Glutamatergic neuron (in vitro differentiated cells): ENCODE results near the gene HEXIM1. TPM values are rescaled to one million over a fixed set of nuclear protein-coding genes. Genes with fewer than 3 reads are reported as not detected.

Experiments
- DNase-seq: peaks from one replicate; pipeline ENCODE4 v3.0.0; 2022
- H3K27ac Mint-ChIP-seq: one replicate; pipeline ENCODE4 v1.8.0; 2020; ENCODE audit warnings: mild to moderate bottlenecking, mixed read lengths, inconsistent platforms; ENCODE audit not compliant: unreplicated experiment
- H3K27me3 Mint-ChIP-seq: one replicate; pipeline ENCODE4 v1.8.0; 2020; ENCODE audit warnings: mild to moderate bottlenecking, moderate library complexity, mixed read lengths, inconsistent platforms; ENCODE audit not compliant: unreplicated experiment
- H3K36me3 Mint-ChIP-seq: one replicate; pipeline ENCODE4 v1.8.0; 2020; ENCODE audit warnings: mild to moderate bottlenecking, mixed read lengths, inconsistent platforms; ENCODE audit not compliant: unreplicated experiment
- H3K4me1 Mint-ChIP-seq: one replicate; pipeline ENCODE4 v1.8.0; 2020; ENCODE audit warnings: mild to moderate bottlenecking, low read depth, mixed read lengths, inconsistent platforms; ENCODE audit not compliant: unreplicated experiment
- H3K4me3 Mint-ChIP-seq: one replicate; pipeline ENCODE4 v1.8.0; 2020; ENCODE audit warnings: mild to moderate bottlenecking, mixed read lengths, inconsistent platforms; ENCODE audit not compliant: unreplicated experiment
- H3K9me3 Mint-ChIP-seq: one replicate; pipeline ENCODE4 v1.8.0; 2020; ENCODE audit warnings: mild to moderate bottlenecking, moderate library complexity, mixed read lengths, inconsistent platforms; ENCODE audit not compliant: unreplicated experiment
- long read RNA-seq: library from polyadenylated mRNA; unstranded; transcript quantifications from one replicate; pipeline ENCODE4 v2.0.0, GENCODE V29; 2020; ENCODE audit not compliant: unreplicated experiment
- total RNA-seq: library from RNA; stranded (reverse); fragmentation: NEBNext Ultra II Directional; extraction: Animal tissue kit (Norgen Biotek cat#: 25700); gene quantifications from one replicate; pipeline ENCODE4 v1.2.1, GENCODE V29; 2021; ENCODE audit not compliant: unreplicated experiment
- TF ChIP-seq, protein P1 (sequence below): fragments of 200-600 bp; sonication (generic); IDR thresholded peaks from one replicate; pipeline ENCODE4 v1.5.0; 2021; ENCODE audit not compliant: partially characterized antibody, unreplicated experiment

The HEXIM1 gene, protein sequence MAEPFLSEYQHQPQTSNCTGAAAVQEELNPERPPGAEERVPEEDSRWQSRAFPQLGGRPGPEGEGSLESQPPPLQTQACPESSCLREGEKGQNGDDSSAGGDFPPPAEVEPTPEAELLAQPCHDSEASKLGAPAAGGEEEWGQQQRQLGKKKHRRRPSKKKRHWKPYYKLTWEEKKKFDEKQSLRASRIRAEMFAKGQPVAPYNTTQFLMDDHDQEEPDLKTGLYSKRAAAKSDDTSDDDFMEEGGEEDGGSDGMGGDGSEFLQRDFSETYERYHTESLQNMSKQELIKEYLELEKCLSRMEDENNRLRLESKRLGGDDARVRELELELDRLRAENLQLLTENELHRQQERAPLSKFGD
- 13.0 TPM for total RNA-seq
- long read RNA-seq = 0 reads

DNA sequence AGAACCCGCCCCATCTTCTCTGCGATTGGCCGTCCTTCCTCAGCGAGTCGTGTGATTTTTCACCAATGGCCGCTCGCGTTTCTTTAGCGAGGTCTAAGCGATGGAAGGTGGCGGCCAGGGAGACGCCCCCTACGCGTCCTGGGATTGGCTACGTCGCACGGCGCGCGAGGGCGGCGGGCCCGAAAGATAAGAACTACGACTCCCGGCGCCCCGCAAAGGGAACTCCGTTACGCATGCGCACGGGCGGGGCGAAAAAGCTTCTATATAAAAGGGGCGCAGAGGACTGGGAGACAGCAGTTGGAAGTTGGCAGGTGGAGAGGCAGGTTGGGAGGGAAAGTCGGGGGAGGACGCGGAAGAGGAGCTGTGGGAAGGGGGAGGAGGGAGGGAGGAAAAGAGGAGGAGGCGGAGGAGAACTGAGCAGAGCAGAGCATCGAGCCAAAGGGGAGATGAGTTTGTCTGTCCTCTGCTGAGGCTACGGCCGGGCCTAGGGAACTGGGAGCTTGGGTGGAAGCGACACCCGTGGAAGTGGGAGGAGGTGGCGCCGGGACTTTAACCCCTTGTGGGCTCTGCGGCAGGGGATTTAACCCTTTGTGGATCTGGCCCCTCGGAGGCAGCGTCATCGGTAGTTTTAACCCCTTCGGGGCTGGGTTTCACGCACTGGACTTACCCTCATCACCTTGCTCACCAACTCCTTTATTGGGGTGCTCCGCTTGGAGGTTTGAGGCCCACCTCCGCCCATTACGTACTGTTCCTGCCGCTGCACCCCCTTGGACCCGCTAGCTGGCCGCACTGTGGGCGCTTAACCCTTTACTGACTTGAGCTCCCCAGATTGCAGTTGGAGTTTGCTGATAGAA, at the start of gene HEXIM1:
HEXIM1 (plus strand) TSS at position 293 of the 854 bp plus-strand sequence. CDS start 716 bp downstream, outside the sequence.
- Mint-ChIP-seq H3K9me3 (peaks cover 16% of the 10 kb centered on the region), H3K27me3 (peaks cover 8% of the 10 kb centered on the region), H3K27ac (peak within 1 kb of the TSS; percentile 100), H3K4me1 (peaks cover 16% of the 10 kb centered on the region), H3K36me3 (no peaks in the 10 kb centered on the region), H3K4me3 (peak within 1 kb of the TSS; percentile 98)
- peak; percentile 98 for DNase-seq
- TF ChIP-seq, protein P1, sequence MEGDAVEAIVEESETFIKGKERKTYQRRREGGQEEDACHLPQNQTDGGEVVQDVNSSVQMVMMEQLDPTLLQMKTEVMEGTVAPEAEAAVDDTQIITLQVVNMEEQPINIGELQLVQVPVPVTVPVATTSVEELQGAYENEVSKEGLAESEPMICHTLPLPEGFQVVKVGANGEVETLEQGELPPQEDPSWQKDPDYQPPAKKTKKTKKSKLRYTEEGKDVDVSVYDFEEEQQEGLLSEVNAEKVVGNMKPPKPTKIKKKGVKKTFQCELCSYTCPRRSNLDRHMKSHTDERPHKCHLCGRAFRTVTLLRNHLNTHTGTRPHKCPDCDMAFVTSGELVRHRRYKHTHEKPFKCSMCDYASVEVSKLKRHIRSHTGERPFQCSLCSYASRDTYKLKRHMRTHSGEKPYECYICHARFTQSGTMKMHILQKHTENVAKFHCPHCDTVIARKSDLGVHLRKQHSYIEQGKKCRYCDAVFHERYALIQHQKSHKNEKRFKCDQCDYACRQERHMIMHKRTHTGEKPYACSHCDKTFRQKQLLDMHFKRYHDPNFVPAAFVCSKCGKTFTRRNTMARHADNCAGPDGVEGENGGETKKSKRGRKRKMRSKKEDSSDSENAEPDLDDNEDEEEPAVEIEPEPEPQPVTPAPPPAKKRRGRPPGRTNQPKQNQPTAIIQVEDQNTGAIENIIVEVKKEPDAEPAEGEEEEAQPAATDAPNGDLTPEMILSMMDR = no peak

DNA sequence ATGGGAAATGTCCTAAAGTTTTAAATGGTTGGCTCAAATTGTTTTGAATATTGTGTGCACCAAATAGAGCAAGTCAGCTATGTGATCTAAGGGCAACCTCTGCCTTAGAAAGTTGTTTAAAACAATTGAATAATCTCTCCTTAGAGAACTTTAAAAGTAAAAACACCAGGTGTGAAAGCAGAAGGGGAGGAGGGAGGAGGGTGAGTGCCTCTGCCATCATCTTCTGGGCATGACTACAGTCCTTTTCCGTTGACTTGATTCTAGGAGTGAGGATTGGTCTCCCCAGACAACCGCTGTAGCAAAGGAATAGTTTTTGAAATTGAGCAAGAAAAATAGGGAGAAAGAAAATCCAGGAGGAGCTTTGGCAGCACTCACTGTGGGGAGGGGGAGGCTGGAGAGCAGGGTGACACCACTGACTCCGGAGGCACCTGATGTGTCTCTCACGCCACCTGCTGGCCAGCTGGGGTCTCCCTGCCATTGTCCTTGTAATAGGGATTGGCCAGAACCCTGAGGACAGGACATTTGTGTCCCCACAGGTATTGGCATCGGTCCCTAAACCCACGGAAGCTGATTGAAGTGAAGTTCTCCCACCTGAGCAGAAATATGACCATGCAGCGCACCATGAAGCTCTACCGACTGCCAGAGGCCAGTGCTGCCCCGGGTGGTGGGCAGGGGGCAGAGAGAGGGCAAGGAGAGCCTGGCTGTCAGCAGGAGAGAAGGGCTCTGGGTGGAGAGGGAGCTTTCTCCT, 49.2 kb upstream of the HEXIM1 start:
- Mint-ChIP-seq H3K36me3 (no peaks in the 10 kb centered on the region), H3K9me3 (no peaks in the 10 kb centered on the region), H3K27me3 (no peaks in the 10 kb centered on the region), H3K27ac (no peak overlapping the region), H3K4me1 (peaks cover 14% of the 10 kb centered on the region), H3K4me3 (no peak overlapping the region)
- TF ChIP-seq, protein P1 = peak; percentile 84
- peak; percentile 95 for DNase-seq

DNA sequence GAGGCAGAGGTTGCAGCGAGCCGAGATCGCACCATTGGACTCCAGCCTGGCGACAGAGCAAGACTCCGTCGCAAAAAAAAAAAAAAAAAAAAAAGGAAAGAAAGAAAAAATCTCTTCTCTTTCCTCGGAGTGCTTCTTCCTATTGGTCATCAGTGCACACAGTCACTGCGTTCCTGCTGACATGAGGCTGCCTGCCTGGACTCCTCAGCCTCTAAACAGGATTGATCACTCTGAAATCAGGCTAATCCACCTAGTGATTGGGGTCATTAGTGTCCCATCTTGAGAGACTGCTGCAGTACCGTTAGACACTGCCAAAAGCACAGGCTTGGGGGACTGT, 46.8 kb upstream of the HEXIM1 start:
- Mint-ChIP-seq H3K27ac (no peak overlapping the region), H3K4me3 (peak overlapping the region; percentile 46), H3K36me3 (no peaks in the 10 kb centered on the region), H3K4me1 (peaks cover 14% of the 10 kb centered on the region), H3K9me3 (no peaks in the 10 kb centered on the region), H3K27me3 (no peaks in the 10 kb centered on the region)
- no peak for DNase-seq
- TF ChIP-seq, protein P1 = no peak

DNA sequence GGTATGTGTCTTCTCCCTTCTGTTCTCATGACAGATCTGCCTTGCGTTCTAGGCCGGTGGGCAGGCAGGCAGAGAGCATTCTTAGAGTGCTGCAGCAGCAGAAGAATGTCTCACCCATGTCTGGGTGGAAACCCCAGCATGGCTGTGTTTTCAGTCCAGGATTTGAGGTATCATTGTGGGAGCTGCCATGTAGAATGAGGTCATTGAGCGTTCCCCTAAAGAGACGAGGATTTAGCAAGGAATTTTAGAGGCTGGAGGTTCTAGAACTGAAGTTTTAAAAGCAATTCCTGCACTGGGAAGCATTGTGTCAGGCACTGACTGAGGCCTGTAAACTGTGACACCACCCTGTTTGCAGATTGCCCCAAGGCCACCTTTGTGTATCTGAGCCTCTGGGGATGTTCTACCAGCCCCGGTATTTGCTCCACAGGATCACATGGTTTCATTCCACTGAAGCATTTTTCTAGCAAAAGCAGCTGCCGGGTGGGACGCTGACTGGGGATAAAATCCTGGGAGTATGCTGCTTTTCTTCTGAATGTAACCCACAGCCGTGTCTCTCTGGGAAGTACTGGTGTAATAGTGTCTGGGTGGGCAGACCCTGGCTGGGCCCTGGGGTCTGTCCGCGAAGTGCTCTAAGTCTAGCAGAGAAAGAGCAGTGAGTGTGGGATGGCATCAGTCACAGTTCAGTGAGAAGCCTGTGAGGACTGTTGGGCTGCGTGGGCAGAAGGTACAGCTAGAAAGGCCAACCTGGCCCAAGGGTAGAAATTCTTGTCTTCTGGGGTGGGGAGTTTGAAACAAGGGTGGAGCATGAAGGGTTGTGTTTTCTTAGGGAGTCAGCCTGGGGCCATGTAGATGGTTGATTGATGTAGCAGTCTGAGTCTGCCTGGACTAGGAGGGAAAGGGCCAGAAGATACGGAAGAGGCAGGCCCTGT, 46.1 kb upstream of the HEXIM1 start:
- peak overlapping the region; percentile 46 for H3K4me3 Mint-ChIP-seq
- no peak for DNase-seq
- H3K4me1 Mint-ChIP-seq = peaks cover 14% of the 10 kb centered on the region
- no peaks in the 10 kb centered on the region for H3K9me3 Mint-ChIP-seq
- no peaks in the 10 kb centered on the region for H3K27me3 Mint-ChIP-seq
- TF ChIP-seq, protein P1 = no peak
- H3K27ac Mint-ChIP-seq = no peak overlapping the region
- no peaks in the 10 kb centered on the region for H3K36me3 Mint-ChIP-seq
